GM11168 (cell line): ENCODE results near the gene WDR81.
"Not testable (repeated sequence)": the region's sequence is repeated elsewhere in the genome, so short reads cannot be mapped to it uniquely, and the experiment has no call there.

Source experiments
- in situ Hi-C: fragments of 300-500 bp; cut with MboI; formaldehyde crosslinking; loops from one replicate; pipeline ENCODE4 v1.12.0; 2022; ENCODE audit warnings: low sequenced_read_pairs; ENCODE audit not compliant: unreplicated experiment

WDR81 gene

DNA sequence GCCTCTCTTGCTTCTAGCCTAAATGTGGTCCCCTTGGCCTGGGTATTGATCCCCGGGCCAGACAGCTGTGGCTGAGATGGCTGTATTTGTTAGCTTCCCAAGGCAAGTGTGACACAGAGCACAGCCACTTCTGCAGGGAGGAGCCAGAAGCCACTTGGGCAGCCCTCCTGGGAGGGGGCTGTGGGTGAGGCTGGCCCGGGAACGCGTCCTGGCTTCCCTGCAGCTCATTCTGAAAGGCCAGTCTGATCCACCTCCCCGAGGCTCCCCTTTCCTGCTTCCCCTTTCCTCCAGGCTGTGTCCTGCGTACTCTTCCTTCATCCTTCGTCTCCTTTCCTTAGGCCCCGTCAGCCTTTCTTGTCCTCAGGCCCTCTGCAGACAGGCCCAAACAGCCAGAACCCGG is 26.1 kb downstream of the WDR81 start:
- in situ Hi-C loops, result no loop called here

DNA sequence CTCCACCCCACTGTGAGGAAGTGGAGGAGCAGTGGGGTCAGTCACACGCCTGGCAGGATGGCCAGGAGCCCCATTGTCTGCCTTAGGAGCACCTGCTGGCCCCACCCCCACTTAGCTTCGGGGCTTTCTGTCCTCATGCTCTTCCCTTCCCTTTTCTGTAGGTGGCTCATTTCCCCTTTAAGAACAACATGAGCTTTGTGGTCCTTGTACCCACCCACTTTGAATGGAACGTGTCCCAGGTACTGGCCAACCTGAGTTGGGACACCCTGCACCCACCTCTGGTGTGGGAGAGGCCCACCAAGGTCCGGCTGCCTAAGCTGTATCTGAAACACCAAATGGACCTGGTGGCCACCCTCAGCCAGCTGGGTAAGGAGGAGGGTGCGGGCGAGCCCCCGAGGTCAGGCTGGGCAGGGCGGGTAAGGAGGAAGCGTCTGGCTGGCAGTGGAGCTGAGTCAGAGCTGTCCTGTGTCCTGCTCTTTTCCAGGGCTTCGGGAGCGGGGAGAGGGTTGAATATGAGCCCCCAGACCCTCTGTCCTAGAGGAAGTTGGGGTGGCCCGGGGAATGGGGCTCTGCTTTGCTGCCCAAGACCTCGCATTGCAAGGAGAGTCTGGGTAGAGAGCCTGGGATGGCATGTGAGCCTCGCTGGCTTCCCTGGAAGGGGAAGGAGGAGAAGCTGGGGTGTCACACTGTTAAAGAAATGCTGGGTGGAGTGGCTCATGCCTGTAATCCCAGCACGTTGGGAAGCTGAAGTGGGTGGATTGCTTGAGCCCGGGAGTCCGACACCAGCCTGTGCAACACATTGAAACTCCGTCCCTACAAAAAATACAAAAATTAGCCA is 28.1 kb downstream of the WDR81 start:
- in situ Hi-C loops, result no loop called here

DNA sequence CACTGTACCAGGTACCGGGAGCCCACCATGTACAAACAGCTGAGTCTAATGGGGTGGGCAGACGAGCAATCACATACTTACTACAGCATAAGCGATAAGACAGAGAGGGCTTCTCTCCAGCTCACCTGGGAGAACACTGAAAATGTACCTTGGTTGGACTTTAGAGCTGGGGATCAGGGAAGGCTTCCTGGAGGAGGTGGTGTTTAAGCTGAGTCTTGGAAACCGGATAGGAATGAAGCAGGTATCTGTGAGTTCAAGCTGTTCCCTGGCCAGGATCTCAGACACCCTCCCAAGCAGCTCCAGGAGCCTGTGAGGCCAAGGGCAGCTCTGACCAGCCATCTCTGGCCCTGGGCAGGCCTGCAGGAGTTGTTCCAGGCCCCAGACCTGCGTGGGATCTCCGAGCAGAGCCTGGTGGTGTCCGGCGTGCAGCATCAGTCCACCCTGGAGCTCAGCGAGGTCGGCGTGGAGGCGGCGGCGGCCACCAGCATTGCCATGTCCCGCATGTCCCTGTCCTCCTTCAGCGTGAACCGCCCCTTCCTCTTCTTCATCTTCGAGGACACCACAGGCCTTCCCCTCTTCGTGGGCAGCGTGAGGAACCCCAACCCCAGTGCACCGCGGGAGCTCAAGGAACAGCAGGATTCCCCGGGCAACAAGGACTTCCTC is 29.4 kb downstream of the WDR81 start:
- in situ Hi-C loops, result no loop called here

DNA sequence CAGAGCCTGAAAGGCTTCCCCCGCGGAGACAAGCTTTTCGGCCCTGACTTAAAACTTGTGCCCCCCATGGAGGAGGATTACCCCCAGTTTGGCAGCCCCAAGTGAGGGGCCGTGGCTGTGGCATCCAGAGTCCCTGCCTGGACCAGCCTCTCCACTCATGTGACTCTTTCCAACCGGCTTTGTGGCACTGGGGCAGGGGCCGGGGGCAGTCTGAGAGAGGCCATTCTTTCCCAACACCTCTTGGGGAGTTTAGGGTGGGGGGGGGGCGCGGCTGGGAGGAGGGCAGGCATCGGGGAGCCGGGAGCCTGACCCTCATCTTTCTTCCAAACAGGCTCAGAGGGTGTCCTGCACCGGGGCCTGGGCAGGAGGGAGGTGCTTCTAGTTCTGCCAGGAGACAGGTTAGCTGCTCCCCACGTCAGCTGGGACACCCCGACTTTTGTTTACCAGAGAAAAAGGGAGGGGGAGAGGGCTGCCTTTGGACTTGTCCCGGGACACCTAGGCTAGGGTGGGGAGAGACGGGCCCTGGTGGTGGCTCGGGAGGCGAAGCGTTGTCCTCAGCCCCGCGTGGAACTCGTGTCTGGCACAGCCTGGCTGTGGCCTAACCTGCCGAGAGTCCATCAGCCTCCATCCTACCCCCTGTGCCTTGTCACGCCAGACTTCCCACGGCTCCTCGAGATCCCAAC is 30.1 kb downstream of the WDR81 start:
- in situ Hi-C loops, result no loop called here

DNA sequence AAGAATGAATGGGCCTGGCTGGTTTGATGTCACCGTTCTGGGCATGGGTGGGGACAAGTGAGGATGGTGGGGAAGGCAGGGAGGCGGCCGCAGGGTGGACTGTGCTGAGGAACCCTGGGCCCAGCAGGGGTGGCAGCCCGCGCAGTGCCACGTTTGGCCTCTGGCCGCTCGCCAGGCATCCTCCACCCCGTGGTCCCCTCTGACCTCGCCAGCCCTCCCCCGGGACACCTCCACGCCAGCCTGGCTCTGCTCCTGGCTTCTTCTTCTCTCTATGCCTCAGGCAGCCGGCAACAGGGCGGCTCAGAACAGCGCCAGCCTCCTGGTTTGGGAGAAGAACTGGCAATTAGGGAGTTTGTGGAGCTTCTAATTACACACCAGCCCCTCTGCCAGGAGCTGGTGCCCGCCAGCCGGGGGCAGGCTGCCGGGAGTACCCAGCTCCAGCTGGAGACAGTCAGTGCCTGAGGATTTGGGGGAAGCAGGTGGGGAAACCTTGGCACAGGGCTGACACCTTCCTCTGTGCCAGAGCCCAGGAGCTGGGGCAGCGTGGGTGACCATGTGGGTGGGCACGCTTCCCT is 30.8 kb downstream of the WDR81 start:
- in situ Hi-C loops, result no loop called here

DNA sequence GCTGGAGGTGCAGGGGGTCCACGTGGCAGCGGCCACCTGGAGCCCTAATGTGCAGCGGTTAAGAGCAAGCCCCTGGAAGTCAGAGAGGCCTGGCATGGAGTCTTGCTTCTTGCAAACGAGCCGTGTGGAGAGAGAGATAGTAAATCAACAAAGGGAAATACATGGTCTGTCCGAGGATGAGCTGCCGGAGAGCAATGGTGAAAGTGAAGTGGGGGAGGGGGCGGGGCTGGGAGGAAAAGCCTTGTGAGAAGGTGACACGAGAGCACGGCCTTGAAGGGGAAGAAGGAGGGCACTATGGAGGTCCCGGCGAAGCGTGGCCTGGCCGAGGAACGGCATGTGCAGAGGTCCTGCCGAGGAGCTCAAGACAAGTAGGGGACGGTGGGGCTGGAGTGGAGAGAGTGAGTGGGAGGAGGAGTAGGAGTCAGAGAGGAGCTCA is 31.3 kb downstream of the WDR81 start:
- in situ Hi-C loops, result no loop called here

DNA sequence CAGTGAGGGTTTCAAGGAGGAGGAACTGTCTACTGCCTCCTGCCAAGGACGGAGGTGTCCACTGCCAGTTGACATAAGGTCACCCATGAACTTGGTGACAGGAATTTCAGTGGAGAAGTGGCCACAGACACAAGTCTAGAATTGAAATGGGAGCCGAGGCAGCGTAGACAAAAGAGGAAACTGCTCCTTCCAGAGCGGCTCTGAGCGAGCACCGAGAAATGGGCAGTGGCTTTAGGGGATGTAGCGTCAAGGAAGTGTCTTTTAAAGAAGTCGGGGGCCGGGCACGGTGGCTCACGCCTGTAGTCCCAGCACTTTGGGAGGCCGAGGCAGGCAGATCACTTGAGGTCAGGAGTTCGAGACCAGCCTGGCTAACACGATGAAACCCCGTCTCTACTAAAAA is 34.3 kb downstream of the WDR81 start:
- in situ Hi-C loops, result no loop called here

DNA sequence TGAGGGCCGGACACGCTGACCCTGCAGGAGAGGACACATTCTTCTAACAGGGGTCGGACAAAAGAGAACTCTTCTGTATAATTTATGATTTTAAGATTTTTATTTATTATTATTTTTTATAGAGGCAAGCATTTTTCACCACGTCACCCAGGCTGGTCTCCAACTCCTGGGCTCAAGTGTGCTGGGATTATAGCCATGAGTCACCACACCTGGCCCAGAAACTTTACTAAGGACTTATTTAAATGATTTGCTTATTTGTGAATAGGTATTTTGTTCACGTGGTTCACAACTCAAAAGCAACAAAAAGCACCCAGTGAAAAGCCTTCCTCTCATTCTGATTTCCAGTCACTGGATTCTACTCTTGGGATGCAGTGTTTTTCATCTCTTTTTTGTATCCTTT is 35.0 kb downstream of the WDR81 start:
- in situ Hi-C loops, result no loop called here

DNA sequence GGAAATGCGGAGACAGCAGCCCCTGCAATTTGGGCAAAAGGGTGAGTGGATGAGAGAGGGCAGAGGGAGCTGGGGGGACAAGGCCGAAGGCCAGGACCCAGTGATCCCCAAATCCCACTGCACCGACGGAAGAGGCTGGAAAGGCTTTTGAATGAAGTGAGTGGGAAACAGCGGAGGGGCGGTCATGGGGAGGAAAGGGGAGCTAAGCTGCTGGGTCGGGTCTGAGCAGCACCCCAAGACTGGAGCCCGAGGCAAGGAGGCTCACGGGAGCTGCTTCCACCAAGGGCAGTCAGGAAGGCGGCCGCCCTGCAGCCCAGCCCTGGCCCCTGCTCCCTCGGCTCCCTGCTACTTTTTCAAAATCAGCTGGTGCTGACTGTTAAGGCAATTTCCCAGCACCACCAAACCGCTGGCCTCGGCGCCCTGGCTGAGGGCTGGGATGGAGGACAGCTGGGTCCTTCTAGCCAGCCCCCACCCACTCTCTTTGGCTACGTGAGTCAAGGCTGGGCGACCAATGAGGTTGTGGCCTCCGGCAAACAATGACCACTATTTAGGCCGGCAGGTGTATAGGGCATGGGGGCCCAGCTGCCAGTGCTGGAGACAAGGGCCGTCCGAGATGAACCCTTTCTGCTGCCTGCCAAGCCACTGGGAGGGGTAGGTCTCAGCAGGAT is 37.9 kb downstream of the WDR81 start:
- in situ Hi-C loops, result no loop called here

DNA sequence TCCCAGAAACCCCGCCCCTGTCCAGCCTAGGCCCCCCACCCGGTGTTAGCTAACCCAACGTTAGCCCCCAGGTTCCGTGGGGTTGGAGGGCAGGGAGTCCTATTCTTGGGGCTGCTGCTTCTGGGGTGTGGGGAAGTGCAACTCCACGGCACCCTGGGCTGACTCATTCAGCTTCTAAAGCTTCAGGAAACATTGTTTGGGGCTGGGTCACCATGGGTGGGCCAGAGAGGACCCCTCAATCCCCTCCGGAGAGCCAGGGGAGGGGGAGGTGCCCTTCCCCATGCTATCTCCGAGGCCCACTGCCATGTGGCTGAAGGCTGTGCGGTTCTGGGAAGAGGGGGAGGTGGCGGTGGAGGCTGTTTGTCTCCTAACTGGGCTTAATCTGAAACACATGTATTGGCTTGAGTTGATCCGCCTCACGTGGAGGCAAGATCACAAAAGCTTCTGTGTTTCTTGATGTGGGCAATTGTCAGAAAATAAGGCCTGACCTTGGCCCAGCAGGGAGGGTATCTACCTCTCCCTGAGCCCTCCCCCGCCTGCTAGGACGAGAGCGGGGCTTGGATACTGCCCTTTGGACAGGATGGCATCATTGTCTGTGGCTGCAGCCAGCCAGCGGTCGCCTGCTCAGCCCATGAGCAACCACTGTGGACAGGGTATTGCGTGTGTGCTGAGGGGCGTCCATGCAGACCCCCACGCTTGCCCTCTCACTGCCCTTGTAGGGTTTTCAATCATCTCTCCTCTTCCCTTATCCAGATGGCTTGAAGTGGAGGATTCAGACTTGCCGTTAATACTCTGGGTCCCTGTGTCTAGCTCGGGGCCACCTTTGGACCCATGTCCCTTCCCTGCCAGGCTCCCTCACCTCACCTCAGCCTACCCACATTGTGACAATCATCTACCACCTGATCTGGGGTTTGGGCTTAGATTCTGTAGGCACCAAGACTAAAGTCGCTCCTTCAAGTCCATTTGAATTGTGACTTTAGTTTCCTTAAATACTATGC is 38.7 kb downstream of the WDR81 start:
- in situ Hi-C loops, result no loop called here

DNA sequence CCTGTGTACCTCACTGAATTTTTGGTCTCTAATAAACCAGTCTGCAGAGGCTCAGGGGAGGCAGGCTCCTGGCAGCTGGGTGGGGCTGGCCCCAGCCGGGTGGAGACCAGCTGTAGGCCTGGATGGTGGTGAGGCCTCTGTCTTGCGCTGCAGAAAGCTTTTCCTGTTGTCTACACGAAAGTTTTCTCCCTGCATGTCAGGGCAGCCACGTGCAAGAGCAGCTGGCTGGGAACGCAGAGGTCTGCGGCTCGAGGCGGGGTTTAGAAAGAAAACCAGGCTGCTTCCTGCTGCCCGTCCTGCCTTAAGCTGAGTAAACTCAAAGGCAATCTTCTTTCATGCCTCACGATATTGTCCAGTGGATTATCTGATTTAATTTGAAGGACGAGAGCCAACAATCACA is 39.8 kb downstream of the WDR81 start:
- in situ Hi-C loops, result no loop called here

DNA sequence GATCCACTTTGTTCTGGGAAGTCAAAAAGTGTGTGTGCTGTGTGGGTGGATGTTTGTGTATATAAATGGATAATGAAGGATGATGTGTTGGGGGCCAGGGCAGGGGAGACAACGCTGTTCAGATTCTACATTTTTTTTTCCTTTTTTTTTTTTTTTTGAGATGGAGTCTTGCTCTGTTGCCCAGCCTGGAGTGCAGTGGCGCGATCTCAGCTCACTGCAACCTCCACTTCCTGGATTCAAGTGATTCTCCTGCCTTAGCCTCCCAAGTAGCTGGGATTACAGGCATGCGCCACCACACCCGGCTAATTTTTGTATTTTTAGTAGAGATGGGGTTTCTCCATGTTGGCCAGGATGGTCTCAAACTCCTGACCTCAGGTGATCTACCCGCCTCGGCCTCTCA is 40.2 kb downstream of the WDR81 start:
- in situ Hi-C loops, result not testable (repeated sequence)

DNA sequence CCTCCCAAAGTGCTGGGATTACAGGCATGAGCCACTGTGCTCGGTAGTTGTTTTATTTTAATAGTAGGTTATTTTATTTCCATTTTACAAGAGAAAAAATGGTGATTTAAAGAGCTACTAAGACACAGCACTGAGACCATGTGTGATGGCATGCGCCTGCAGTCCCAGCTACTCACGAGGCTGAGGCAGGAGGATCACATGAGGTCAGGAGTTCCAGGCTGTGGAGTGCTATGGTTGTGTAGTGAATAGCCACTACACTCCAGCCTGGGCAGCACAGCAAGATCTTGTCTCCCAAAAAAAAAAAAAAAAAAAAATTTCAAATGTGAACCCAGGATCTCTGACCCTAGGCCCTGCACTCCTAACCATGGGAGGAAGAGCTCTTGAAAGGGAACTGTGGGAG is 41.1 kb downstream of the WDR81 start:
- in situ Hi-C loops, result no loop called here

DNA sequence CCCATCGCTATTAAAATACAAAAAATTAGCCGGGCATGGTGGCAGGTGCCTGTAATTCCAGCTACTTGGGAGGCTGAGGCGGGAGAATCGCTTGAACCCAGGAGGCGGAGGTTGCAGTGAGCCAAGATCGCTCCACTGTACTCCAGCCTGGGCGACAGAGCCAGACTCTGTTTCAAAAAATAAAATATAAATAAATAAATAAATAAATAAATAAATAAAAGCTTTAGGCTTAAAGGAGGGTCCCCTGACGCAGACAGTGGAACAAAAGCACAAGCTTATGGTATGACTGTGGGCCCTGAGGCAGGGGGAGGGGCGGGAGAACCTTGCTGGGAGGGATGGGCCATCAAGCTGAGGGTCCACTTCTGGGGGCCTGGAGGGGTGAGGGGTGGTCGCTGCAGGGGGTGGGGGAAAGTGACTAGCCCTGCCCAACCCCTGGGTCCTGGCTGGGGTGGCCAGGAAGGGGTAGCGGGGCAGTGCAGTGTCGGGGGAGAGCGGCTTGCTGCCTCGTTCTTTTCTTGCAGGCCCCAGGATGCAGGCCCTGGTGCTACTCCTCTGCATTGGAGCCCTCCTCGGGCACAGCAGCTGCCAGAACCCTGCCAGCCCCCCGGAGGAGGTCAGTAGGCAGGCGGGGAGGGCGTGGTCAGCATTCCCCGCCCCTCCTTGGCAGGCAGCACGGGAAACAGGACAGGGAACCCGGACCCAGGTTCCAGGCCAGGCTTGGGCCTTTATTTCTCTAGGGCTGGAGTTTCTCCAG is 42.1 kb downstream of the WDR81 start:
- in situ Hi-C loops, result no loop called here

DNA sequence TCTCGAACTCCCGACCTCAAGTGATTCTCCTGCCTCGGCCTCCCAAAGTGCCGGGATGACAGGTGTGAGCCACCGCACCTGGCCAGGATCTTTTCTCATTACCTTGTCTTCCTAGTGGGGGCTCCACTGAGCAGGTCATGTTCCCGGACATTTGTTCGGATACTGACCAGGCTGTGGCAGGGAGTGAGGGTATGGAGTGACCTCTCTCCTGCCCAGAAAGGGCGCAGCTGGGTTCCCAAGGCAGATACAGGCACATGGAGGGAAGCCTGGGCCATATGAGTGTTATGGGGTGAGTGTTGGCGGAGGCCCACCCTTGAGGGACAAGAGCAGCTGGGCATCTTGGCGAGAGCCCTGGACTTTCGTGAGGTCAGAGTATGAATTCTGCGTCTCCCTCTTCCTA is 42.9 kb downstream of the WDR81 start:
- in situ Hi-C loops, result no loop called here

DNA sequence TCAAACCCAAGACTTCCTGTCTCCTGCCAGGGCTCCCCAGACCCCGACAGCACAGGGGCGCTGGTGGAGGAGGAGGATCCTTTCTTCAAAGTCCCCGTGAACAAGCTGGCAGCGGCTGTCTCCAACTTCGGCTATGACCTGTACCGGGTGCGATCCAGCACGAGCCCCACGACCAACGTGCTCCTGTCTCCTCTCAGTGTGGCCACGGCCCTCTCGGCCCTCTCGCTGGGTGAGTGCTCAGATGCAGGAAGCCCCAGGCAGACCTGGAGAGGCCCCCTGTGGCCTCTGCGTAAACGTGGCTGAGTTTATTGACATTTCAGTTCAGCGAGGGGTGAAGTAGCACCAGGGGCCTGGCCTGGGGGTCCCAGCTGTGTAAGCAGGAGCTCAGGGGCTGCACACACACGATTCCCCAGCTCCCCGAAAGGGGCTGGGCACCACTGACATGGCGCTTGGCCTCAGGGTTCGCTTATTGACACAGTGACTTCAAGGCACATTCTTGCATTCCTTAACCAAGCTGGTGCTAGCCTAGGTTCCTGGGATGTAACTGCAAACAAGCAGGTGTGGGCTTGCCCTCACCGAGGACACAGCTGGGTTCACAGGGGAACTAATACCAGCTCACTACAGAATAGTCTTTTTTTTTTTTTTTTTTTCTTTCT is 45.4 kb downstream of the WDR81 start:
- in situ Hi-C loops, result no loop called here

DNA sequence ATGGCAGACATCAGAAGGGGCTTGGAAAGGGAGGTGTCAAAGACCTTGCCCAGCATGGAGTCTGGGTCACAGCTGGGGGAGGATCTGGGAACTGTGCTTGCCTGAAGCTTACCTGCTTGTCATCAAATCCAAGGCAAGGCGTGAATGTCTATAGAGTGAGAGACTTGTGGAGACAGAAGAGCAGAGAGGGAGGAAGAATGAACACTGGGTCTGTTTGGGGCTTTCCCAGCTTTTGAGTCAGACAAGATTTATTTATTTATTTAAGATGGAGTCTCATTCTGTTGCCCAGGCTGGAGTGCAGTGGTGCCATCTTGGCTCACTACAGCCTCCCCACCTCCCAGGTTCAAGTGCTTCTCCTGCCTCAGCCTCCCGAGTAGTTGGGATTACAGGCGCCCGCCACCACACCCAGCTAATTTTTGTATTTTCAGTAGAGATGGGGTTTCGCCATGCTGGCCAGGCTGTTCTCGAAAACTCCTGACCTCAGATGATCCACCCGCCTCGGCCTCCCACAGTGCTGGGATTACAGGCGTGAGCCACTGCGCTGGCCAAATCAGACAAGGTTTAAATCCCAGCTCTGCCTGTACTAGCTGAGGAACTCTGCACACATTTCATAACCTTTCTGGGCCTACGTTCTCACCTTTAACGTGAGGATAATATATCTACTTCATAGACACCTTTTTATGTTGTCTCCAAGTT is 48.6 kb downstream of the WDR81 start:
- in situ Hi-C loops, result not testable (repeated sequence)
